ENCODE results near the gene CCNY. TPM values are rescaled to one million over a fixed set of nuclear protein-coding genes. Genes with fewer than 3 reads are reported as not detected.

Gene CCNY
- total and polyA plus RNA-seq, 3 experiments from 2014 or later, result 15.1 to 65.2 (median 58.4) TPM

DNA sequence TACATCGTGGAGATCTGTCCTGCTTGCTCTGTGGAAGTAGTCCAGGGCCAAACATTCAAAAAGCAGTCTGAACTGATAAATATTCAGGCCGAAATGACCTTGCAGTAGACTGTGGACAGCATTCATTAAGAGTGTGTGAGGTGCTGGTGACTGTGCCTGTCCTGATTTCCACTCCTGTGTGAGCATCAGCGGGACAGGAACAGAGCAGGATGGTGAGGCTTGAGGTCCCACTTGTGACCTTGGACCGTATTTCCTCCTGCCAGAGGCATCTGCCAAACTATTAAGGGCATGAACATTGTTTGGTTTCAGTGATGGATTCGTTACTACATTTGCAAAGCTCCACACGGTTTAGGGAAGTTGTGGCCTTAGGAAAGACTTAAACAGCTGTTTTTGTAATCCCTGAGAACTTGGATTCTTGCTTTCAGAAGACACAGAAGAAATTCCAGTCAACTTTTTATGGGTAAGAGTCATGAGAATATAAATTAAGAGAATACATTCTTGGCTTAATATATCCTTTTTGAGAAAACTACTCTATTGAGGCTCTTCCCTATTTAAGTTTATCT is 32.8 kb downstream of the CCNY start:
- Mint-ChIP-seq H3K4me3 (no peak overlapping the region), H3K27ac (peak overlapping the region in 1 of 8 donors; percentile 23), H3K27me3 (no peaks in the 10 kb centered on the region), H3K9me3 (no peaks in the 10 kb centered on the region), H3K36me3 (peaks cover 0 to 3% (median 0%) of the 10 kb centered on the region in 3 donors), H3K4me1 (peaks cover 73 to 96% (median 89%) of the 10 kb centered on the region in 3 donors)
- Histone ChIP-seq H3K4me3 (ENCODE audit: low read length) (no peak overlapping the region), H3K36me3 (ENCODE audit: insufficient read depth, low read length) (no peaks in the 10 kb centered on the region), H3K4me1 (ENCODE audit: insufficient read depth, low read length) (peaks cover 38% of the 10 kb centered on the region), H3K27me3 (ENCODE audit: insufficient read depth, low read length, poor library complexity, severe bottlenecking) (no peaks in the 10 kb centered on the region), H3K9me3 (ENCODE audit: low read length) (no peaks in the 10 kb centered on the region), H3K27ac (ENCODE audit: low read depth, low read length) (no peak overlapping the region)
- CTCF ChIA-PET, result no interaction called here
- no peak for DNase-seq
- POLR2A ChIA-PET, result no interaction called here

DNA sequence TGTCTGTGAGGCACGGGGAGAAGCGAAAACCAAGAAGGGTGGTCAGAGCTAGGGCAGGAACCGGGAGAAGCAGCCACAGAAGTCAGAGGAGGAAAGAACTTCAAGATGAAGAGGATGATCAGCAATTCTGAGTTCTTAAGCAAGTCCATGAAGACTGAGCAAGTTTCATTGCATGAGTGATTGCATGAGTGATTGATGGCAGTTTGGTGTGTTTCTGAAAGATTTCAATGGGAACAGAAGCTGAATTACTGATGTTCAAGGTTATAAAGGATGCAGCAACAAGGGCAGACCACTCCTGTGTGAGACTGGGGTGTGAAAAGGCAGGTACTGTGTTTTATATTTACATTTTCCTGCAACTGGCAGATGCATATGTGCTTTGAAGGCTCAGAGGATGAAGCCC is 35.4 kb downstream of the CCNY start:
- H3K4me1 ChIP-seq (ENCODE audit: insufficient read depth, low read length), result peaks cover 60% of the 10 kb centered on the region
- ChIA-PET POLR2A (no interaction called here), CTCF (no interaction called here)
- no peak overlapping the region for H3K27ac ChIP-seq (ENCODE audit: low read depth, low read length)
- no peaks in the 10 kb centered on the region for H3K27me3 Mint-ChIP-seq
- no peaks in the 10 kb centered on the region for H3K27me3 ChIP-seq (ENCODE audit: insufficient read depth, low read length, poor library complexity, severe bottlenecking)
- no peaks in the 10 kb centered on the region for H3K9me3 Mint-ChIP-seq
- DNase-seq, result no peak
- H3K4me1 Mint-ChIP-seq, result peaks cover 80 to 98% (median 90%) of the 10 kb centered on the region in 3 donors
- no peaks in the 10 kb centered on the region for H3K36me3 ChIP-seq (ENCODE audit: insufficient read depth, low read length)
- H3K9me3 ChIP-seq (ENCODE audit: low read length), result no peaks in the 10 kb centered on the region
- H3K4me3 Mint-ChIP-seq, result peak overlapping the region in 5 of 7 donors; percentile 5 to 68 (median 19)
- H3K4me3 ChIP-seq (ENCODE audit: low read length), result no peak overlapping the region
- H3K27ac Mint-ChIP-seq, result peak overlapping the region in 3 of 8 donors; percentile 7 to 94 (median 8)
- peaks cover 0 to 8% (median 0%) of the 10 kb centered on the region in 3 donors for H3K36me3 Mint-ChIP-seq

DNA sequence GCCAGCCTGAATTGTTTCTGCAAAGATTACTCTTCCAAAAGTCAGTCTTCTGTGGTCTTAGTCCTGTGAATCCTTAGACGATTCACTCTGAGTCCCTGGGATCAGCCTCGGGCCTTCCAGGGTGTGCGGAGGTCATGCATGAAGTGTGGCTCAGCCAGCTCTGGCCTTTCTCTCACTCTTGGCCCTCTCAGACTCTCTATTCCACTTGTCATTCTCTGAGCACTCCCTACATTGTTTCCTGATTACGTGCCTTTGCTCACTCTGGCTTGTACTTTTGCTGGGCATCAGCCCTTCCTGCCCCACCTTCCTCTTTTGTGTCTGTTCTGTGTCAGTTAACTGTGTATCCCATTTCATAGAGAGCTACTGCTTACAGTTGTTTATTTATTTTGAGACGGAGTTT is 36.0 kb downstream of the CCNY start:
- H3K36me3 ChIP-seq (ENCODE audit: insufficient read depth, low read length), result no peaks in the 10 kb centered on the region
- no peak overlapping the region for H3K4me3 ChIP-seq (ENCODE audit: low read length)
- no peaks in the 10 kb centered on the region for H3K27me3 Mint-ChIP-seq
- no peaks in the 10 kb centered on the region for H3K9me3 ChIP-seq (ENCODE audit: low read length)
- ChIA-PET CTCF (no interaction called here), POLR2A (no interaction called here)
- no peaks in the 10 kb centered on the region for H3K9me3 Mint-ChIP-seq
- no peaks in the 10 kb centered on the region for H3K27me3 ChIP-seq (ENCODE audit: insufficient read depth, low read length, poor library complexity, severe bottlenecking)
- H3K4me3 Mint-ChIP-seq, result peak overlapping the region in 1 of 7 donors; percentile 50
- peaks cover 84 to 97% (median 89%) of the 10 kb centered on the region in 3 donors for H3K4me1 Mint-ChIP-seq
- H3K27ac ChIP-seq (ENCODE audit: low read depth, low read length), result no peak overlapping the region
- peaks cover 56% of the 10 kb centered on the region for H3K4me1 ChIP-seq (ENCODE audit: insufficient read depth, low read length)
- H3K27ac Mint-ChIP-seq, result peak overlapping the region in 1 of 8 donors; percentile 57
- no peak for DNase-seq
- H3K36me3 Mint-ChIP-seq, result peaks cover 0 to 8% (median 0%) of the 10 kb centered on the region in 3 donors

DNA sequence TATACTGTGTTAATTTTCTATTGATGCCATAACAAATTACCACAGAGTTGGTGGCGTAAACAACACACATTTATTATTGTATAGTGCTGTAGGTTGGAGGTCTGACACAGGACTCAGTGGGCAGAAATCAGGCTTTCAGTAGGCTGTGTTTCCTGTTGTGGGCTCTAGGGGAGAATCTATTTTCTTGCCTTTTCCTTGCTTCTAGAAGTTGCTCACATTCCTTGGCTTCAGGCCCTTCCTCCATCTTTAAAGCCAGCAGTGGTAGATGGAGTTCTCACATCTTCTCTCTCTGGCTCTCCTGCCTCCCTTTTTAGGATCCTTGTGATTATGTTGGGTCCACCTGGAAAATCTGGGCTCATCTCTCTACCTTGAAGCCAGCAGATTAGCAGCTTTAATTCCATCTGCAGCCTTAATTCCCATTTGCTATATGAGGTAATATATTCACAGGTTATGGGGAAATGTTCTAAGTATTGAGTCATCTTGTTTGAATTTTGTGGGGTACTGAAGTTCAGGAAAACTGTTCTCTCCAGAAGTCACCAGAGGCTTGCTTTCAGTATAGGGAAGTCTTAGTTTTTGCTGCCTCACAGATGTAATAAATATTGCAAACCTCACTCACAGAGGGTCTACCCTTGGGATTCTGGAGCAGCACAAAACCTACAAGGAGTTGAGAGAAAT is 38.9 kb downstream of the CCNY start:
- Mint-ChIP-seq H3K4me1 (peaks cover 86 to 99% (median 92%) of the 10 kb centered on the region in 3 donors), H3K9me3 (no peaks in the 10 kb centered on the region), H3K36me3 (peaks cover 0 to 8% (median 0%) of the 10 kb centered on the region in 3 donors), H3K4me3 (no peak overlapping the region), H3K27ac (peak overlapping the region in 1 of 8 donors; percentile 4), H3K27me3 (no peaks in the 10 kb centered on the region)
- Histone ChIP-seq H3K4me1 (ENCODE audit: insufficient read depth, low read length) (peaks cover 58% of the 10 kb centered on the region), H3K27me3 (ENCODE audit: insufficient read depth, low read length, poor library complexity, severe bottlenecking) (no peaks in the 10 kb centered on the region), H3K9me3 (ENCODE audit: low read length) (no peaks in the 10 kb centered on the region), H3K4me3 (ENCODE audit: low read length) (no peak overlapping the region), H3K27ac (ENCODE audit: low read depth, low read length) (no peak overlapping the region), H3K36me3 (ENCODE audit: insufficient read depth, low read length) (no peaks in the 10 kb centered on the region)
- ChIA-PET POLR2A (no interaction called here), CTCF (interaction anchor here (0.6 kb wide), 1 partner anchor 20 kb away, joined by 3 read pairs; no protein-coding TSS in a partner anchor)
- DNase-seq, result no peak

DNA sequence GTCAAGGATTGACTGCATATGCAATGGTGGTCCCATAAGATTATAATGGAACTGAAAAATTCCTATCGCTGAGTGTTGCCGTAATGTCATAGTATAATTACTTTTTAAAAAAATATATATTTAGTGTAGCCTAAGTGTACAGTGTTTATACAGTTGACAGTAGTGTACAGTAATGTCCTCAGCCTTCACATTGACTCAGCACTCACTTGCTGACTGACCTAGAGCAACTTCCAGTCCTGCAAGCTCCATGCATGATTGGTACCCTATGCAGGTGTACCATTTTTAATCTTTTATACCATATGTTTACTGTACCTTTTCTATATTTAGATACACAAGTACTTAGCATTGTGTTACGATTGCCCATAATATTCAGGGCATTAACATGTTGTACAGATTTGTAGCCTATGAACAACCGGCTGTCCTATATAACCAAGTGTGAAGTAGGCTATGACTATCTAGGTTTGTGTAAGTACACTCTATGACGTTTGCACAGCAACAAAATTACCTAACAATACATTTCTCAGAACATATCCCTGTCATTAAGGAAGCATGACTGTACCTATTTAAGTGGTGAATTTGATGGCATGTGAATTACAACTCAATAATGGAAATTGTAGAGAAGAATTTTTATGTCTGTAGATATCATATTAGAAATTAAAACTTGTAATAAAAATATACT is 40.9 kb downstream of the CCNY start:
- no peaks in the 10 kb centered on the region for H3K9me3 ChIP-seq (ENCODE audit: low read length)
- H3K4me1 Mint-ChIP-seq, result peaks cover 78 to 93% (median 92%) of the 10 kb centered on the region in 3 donors
- H3K9me3 Mint-ChIP-seq, result no peaks in the 10 kb centered on the region
- H3K4me3 ChIP-seq (ENCODE audit: low read length), result no peak overlapping the region
- H3K4me3 Mint-ChIP-seq, result peak overlapping the region in 1 of 7 donors; percentile 4
- CTCF ChIA-PET, result no interaction called here
- H3K27ac Mint-ChIP-seq, result no peak overlapping the region
- POLR2A ChIA-PET, result no interaction called here
- H3K4me1 ChIP-seq (ENCODE audit: insufficient read depth, low read length), result peaks cover 49% of the 10 kb centered on the region
- H3K27me3 ChIP-seq (ENCODE audit: insufficient read depth, low read length, poor library complexity, severe bottlenecking), result no peaks in the 10 kb centered on the region
- DNase-seq, result no peak
- H3K36me3 ChIP-seq (ENCODE audit: insufficient read depth, low read length), result no peaks in the 10 kb centered on the region
- H3K36me3 Mint-ChIP-seq, result peaks cover 0 to 5% (median 0%) of the 10 kb centered on the region in 3 donors
- no peak overlapping the region for H3K27ac ChIP-seq (ENCODE audit: low read depth, low read length)
- no peaks in the 10 kb centered on the region for H3K27me3 Mint-ChIP-seq

DNA sequence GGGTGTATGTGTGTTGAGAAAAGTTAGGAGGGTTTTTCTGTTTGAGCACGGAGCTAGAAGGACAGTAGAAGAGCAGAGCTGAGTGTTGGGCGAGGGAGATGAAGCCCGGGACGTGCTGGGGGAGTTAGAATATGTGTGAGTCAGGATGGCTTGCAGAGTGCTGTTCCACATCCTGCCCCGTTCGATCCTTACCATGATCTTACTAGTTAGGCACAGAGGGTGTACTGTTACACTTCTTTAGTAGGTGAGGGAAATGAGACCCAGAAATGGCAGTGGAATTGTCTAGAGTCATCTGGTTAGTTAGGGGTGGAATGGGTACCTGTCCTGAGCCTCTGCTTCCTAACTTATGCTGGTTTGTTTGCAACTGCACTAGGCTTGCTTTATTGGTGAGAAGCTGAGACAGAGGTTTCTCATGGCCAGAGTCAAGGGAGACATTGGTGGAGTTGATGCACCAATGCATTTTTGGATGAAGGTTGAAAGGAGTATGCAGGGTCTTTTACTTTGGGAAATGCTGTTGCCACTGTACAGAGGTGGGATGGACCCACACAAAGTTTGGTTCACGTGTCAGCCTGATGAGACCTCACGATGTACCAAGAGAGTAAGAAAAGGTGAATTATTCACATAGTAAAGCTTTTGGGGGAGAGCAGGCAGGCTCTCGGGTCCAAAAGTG is 42.4 kb downstream of the CCNY start:
- Mint-ChIP-seq H3K36me3 (peaks cover 0 to 5% (median 0%) of the 10 kb centered on the region in 3 donors), H3K27me3 (no peaks in the 10 kb centered on the region), H3K4me1 (peaks cover 71 to 89% (median 85%) of the 10 kb centered on the region in 3 donors), H3K4me3 (peak overlapping the region in 6 of 7 donors; percentile 4 to 71 (median 38)), H3K27ac (peak overlapping the region in 5 of 8 donors; percentile 15 to 82 (median 25)), H3K9me3 (no peaks in the 10 kb centered on the region)
- Histone ChIP-seq H3K36me3 (ENCODE audit: insufficient read depth, low read length) (no peaks in the 10 kb centered on the region), H3K4me1 (ENCODE audit: insufficient read depth, low read length) (peaks cover 46% of the 10 kb centered on the region), H3K9me3 (ENCODE audit: low read length) (no peaks in the 10 kb centered on the region), H3K27me3 (ENCODE audit: insufficient read depth, low read length, poor library complexity, severe bottlenecking) (no peaks in the 10 kb centered on the region), H3K27ac (ENCODE audit: low read depth, low read length) (peak overlapping the region; percentile 64), H3K4me3 (ENCODE audit: low read length) (no peak overlapping the region)
- ChIA-PET CTCF (no interaction called here), POLR2A (no interaction called here)
- no peak for DNase-seq

DNA sequence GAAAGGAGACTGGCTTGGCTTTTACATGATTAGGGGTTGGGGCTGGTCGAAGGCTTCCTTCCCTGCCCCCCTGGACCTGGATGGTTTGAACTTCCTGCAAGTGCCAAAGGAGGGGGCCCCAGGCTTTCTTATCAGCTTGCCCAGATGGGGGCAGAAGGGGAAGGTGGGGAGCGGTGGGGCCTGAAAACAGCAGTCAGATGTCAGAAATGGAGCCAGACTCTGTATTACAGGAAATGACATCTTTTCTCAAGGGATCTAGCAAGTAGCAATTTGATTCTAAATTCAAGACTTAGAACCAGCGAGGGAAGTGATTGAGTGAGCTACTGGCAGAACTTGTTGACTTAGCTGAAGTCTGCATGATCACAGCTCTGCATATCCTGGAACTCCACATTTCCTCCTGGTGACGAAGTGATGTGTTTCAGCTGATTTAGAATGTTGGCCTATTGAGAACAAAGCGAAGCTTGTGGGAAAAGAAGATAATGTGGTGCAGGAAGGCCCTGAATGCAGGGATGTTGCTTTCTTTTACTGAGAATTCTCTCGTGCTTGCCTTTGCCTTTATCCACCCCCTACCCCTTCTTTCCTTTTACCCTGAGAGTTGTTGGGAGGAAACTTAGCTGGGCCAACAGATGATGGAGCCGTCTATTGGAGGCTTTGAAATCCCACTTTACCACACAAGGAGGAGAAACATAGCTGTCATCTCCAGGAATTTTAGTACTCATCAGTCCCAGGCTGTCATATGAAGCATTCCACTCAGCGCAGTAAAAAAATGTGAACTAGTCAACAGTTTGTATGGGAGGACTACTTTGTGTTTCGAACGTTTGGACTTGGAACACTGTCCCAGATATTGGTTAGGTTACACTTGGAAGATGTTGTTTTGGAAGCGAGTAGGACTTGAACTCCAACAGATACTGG is 43.2 kb downstream of the CCNY start:
- no peaks in the 10 kb centered on the region for H3K9me3 Mint-ChIP-seq
- CTCF ChIA-PET, result interaction anchor here (1.3 kb wide), 1 partner anchor 13 kb away, joined by 3 read pairs; no protein-coding TSS in a partner anchor
- H3K27me3 ChIP-seq (ENCODE audit: insufficient read depth, low read length, poor library complexity, severe bottlenecking), result no peaks in the 10 kb centered on the region
- H3K4me3 ChIP-seq (ENCODE audit: low read length), result no peak overlapping the region
- no peaks in the 10 kb centered on the region for H3K9me3 ChIP-seq (ENCODE audit: low read length)
- no peaks in the 10 kb centered on the region for H3K27me3 Mint-ChIP-seq
- peak in 2 of 5 donors; percentile 11 to 53 for DNase-seq
- H3K27ac Mint-ChIP-seq, result peak overlapping the region in 6 of 8 donors; percentile 10 to 82 (median 28)
- peak overlapping the region in 4 of 7 donors; percentile 4 to 71 (median 61) for H3K4me3 Mint-ChIP-seq
- peaks cover 0 to 5% (median 0%) of the 10 kb centered on the region in 3 donors for H3K36me3 Mint-ChIP-seq
- no peaks in the 10 kb centered on the region for H3K36me3 ChIP-seq (ENCODE audit: insufficient read depth, low read length)
- H3K4me1 ChIP-seq (ENCODE audit: insufficient read depth, low read length), result peaks cover 48% of the 10 kb centered on the region
- peaks cover 71 to 87% (median 86%) of the 10 kb centered on the region in 3 donors for H3K4me1 Mint-ChIP-seq
- POLR2A ChIA-PET, result no interaction called here
- peak overlapping the region; percentile 64 for H3K27ac ChIP-seq (ENCODE audit: low read depth, low read length)

All from CD8-positive, alpha-beta memory T cell (primary cell).